ENCODE results near the gene ROR2. TPM values are rescaled to one million over a fixed set of nuclear protein-coding genes. Genes with fewer than 3 reads are reported as not detected.

The ROR2 gene
- total and polyA plus RNA-seq, 2 donors (not counting 3 experiments of a cell fraction or from before 2014, with no cell fraction given) = not detected

DNA sequence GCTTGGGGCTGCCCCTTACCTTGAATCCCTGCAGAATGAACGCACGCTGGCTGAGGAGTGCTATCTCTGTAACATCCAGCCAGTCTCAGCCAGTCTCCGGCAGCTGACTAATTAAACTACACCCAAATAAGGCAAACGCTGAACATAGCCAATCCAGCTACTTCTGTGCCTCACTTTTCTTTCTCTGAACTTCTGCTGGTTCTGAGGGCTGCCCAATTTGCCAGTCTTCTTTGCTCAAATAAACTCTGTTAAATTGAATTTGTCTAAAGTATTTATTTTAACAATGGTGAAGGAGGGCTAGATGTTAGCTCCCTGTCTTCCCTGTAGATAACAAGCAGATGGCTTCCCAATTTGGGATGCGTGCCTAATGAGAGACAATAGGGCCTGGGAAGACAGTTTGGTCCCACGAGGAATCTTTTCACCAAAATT is 372.4 kb downstream of the ROR2 start:
- no peak overlapping the region for H2AFZ ChIP-seq (ENCODE audit: low read depth, low read length)
- H3K4me1 ChIP-seq (ENCODE audit: control insufficient read depth, extremely low read depth, insufficient read depth, low read length) = no peaks in the 10 kb centered on the region
- H3K4me3 ChIP-seq (replicated peaks in 1 of 3; ENCODE audit: insufficient read depth in 1 of 3, low read depth in 1 of 3, low read length in 3 of 3) = no peak overlapping the region
- ChIA-PET POLR2A (no interaction called here), CTCF (no interaction called here)
- no peaks in the 10 kb centered on the region for H3K79me2 ChIP-seq (ENCODE audit: control insufficient read depth, insufficient read depth, low read length)
- no peaks in the 10 kb centered on the region for H3K27me3 ChIP-seq (ENCODE audit: control insufficient read depth in 2 of 2, insufficient read depth in 2 of 2, low read length in 2 of 2)
- no TSS peak for BruUV-seq (replicated peaks)
- intact Hi-C loops (cut with micrococcal nuclease) (loop anchor here (5.0 kb wide), 1 partner anchor 1410 kb away; no protein-coding TSS in a partner anchor), dilution Hi-C loops (cut with MboI; ENCODE audit: extremely low pct_ligation_motif_present, low sequenced_read_pairs) (no loop called here)
- H3K9me3 ChIP-seq (replicated peaks; ENCODE audit: control insufficient read depth, insufficient read depth, low read length) = no peaks in the 10 kb centered on the region
- H3K9ac ChIP-seq (replicated peaks; ENCODE audit: extremely low read depth, insufficient read depth, low read length) = no peak overlapping the region
- no peaks in the 10 kb centered on the region for H4K20me1 ChIP-seq (replicated peaks; ENCODE audit: control insufficient read depth, extremely low read depth, insufficient read depth, low read length)
- TF ChIP-seq POLR2A (IDR thresholded peaks at IDR 0.05; ENCODE audit: low read depth, low read length) (no peak), FOS (IDR thresholded peaks at IDR 0.05; ENCODE audit: borderline replicate concordance, insufficient read depth, low read length) (no peak)
- no peak for DNase-seq (ENCODE audit: low read depth, low spot score)
- FAIRE-seq = no peak
- H3K27ac ChIP-seq (ENCODE audit: insufficient read depth, low read depth, low read length) = no peak overlapping the region
- no peaks in the 10 kb centered on the region for H3K36me3 ChIP-seq (ENCODE audit: control insufficient read depth in 2 of 2, extremely low read depth in 1 of 2, insufficient read depth in 2 of 2, low read length in 2 of 2)
- no peak overlapping the region for H3K4me2 ChIP-seq (ENCODE audit: insufficient read depth, low read length)
- no peaks in the 10 kb centered on the region for H3K9me1 ChIP-seq (replicated peaks; ENCODE audit: control insufficient read depth, extremely low read depth, insufficient read depth, low read length)

DNA sequence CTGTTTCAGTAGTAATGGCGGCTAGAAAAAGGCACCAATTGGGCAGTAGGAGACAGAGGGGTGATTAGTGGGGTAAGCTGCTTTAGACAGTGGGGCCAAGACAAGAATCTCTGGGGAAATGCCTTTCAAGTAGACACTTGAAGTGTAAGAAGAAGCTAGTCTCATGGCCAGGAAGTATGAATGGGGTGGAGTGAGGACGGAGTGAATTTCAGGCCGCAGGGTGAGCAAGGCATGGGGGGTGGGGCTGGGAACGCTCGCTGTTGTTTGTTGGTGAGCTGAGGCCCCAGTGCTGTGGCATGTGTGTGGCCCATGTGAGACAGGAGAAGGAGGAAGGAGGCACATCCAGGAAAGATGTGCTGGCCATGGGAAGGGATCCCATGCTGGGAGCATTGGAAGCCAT is 377.2 kb downstream of the ROR2 start:
- Histone ChIP-seq H3K4me3 (replicated peaks in 1 of 3; ENCODE audit: insufficient read depth in 1 of 3, low read depth in 1 of 3, low read length in 3 of 3) (no peak overlapping the region), H3K4me2 (ENCODE audit: insufficient read depth, low read length) (no peak overlapping the region), H3K79me2 (ENCODE audit: control insufficient read depth, insufficient read depth, low read length) (no peaks in the 10 kb centered on the region), H4K20me1 (replicated peaks; ENCODE audit: control insufficient read depth, extremely low read depth, insufficient read depth, low read length) (no peaks in the 10 kb centered on the region), H3K9ac (replicated peaks; ENCODE audit: extremely low read depth, insufficient read depth, low read length) (no peak overlapping the region), H3K9me3 (replicated peaks; ENCODE audit: control insufficient read depth, insufficient read depth, low read length) (no peaks in the 10 kb centered on the region), H3K4me1 (ENCODE audit: control insufficient read depth, extremely low read depth, insufficient read depth, low read length) (no peaks in the 10 kb centered on the region), H2AFZ (ENCODE audit: low read depth, low read length) (no peak overlapping the region), H3K27me3 (ENCODE audit: control insufficient read depth in 2 of 2, insufficient read depth in 2 of 2, low read length in 2 of 2) (no peaks in the 10 kb centered on the region), H3K36me3 (ENCODE audit: control insufficient read depth in 2 of 2, extremely low read depth in 1 of 2, insufficient read depth in 2 of 2, low read length in 2 of 2) (no peaks in the 10 kb centered on the region), H3K27ac (ENCODE audit: insufficient read depth, low read depth, low read length) (no peak overlapping the region), H3K9me1 (replicated peaks; ENCODE audit: control insufficient read depth, extremely low read depth, insufficient read depth, low read length) (no peaks in the 10 kb centered on the region)
- TF ChIP-seq JUN (IDR thresholded peaks at IDR 0.05; ENCODE audit: borderline replicate concordance, insufficient read depth, insufficient read length, low read depth) (no peak), POLR2A (IDR thresholded peaks at IDR 0.05; ENCODE audit: low read depth, low read length) (no peak), MYC (IDR thresholded peaks at IDR 0.05; ENCODE audit: low read depth, low read length) (no peak), GATA2 (IDR thresholded peaks at IDR 0.05; ENCODE audit: insufficient read depth, insufficient read length, low read depth, low read length) (no peak), POLR2AphosphoS5 (IDR thresholded peaks at IDR 0.05; ENCODE audit: insufficient read depth, low read depth, low read length) (no peak)
- TF ChIP-seq, protein P1, sequence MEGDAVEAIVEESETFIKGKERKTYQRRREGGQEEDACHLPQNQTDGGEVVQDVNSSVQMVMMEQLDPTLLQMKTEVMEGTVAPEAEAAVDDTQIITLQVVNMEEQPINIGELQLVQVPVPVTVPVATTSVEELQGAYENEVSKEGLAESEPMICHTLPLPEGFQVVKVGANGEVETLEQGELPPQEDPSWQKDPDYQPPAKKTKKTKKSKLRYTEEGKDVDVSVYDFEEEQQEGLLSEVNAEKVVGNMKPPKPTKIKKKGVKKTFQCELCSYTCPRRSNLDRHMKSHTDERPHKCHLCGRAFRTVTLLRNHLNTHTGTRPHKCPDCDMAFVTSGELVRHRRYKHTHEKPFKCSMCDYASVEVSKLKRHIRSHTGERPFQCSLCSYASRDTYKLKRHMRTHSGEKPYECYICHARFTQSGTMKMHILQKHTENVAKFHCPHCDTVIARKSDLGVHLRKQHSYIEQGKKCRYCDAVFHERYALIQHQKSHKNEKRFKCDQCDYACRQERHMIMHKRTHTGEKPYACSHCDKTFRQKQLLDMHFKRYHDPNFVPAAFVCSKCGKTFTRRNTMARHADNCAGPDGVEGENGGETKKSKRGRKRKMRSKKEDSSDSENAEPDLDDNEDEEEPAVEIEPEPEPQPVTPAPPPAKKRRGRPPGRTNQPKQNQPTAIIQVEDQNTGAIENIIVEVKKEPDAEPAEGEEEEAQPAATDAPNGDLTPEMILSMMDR (IDR thresholded peaks at IDR 0.05; ENCODE audit: extremely low read depth in 1 of 2, insufficient read depth in 1 of 2, low read depth in 1 of 2, low read length in 2 of 2) = no peak
- no TSS peak for BruUV-seq (replicated peaks)
- POLR2A ChIA-PET = no interaction called here
- no peak for FAIRE-seq
- intact Hi-C loops (cut with micrococcal nuclease) = no loop called here
- DNase-seq (ENCODE audit: low read depth, low spot score) = no peak
- dilution Hi-C loops (cut with MboI; ENCODE audit: extremely low pct_ligation_motif_present, low sequenced_read_pairs) = no loop called here
- CTCF ChIA-PET = no interaction called here

All from endothelial cell of umbilical vein (primary cell).